Endothelial cell (in vitro differentiated cells): ENCODE data around the gene CFAP61. TPM values are rescaled to one million over a fixed set of nuclear protein-coding genes. Genes with fewer than 3 reads are reported as not detected.

ENCODE experiments used
- DNase-seq: peaks from one replicate; pipeline ENCODE4 v3.0.0; 2021; ENCODE audit warnings: low spot score
- H3K27ac Mint-ChIP-seq: one replicate; pipeline ENCODE4 v1.8.0; 2021; ENCODE audit warnings: mixed read lengths, inconsistent platforms; ENCODE audit not compliant: unreplicated experiment
- H3K27me3 Mint-ChIP-seq: one replicate; pipeline ENCODE4 v1.8.0; 2021; ENCODE audit warnings: mild to moderate bottlenecking, moderate library complexity, mixed read lengths, inconsistent platforms; ENCODE audit not compliant: unreplicated experiment
- H3K36me3 Mint-ChIP-seq: one replicate; pipeline ENCODE4 v1.8.0; 2021; ENCODE audit warnings: mild to moderate bottlenecking, low read depth, mixed read lengths, inconsistent platforms; ENCODE audit not compliant: unreplicated experiment
- H3K4me1 Mint-ChIP-seq: one replicate; pipeline ENCODE4 v1.8.0; 2021; ENCODE audit warnings: mild to moderate bottlenecking, mixed read lengths, inconsistent platforms; ENCODE audit not compliant: unreplicated experiment
- H3K4me3 Mint-ChIP-seq: one replicate; pipeline ENCODE4 v1.8.0; 2021; ENCODE audit warnings: mild to moderate bottlenecking, mixed read lengths, inconsistent platforms; ENCODE audit not compliant: unreplicated experiment
- H3K9me3 Mint-ChIP-seq: one replicate; pipeline ENCODE4 v1.8.0; 2021; ENCODE audit warnings: mixed read lengths, inconsistent platforms; ENCODE audit not compliant: unreplicated experiment
- total RNA-seq: library from RNA; stranded (reverse); fragmentation: NEBNext Ultra II Directional; extraction: Animal tissue kit (Norgen Biotek cat#: 25700); gene quantifications from one replicate; pipeline ENCODE4 v1.2.1, GENCODE V29; 2021; ENCODE audit not compliant: unreplicated experiment
- TF ChIP-seq, protein P1 (sequence below): fragments of 200-600 bp; sonication (generic); IDR thresholded peaks from one replicate; pipeline ENCODE4 v1.5.0; 2021; ENCODE audit warnings: antibody characterized with exemption; ENCODE audit not compliant: unreplicated experiment

Gene CFAP61
- total RNA-seq, 1 donor from 2014 or later, result not detected

DNA sequence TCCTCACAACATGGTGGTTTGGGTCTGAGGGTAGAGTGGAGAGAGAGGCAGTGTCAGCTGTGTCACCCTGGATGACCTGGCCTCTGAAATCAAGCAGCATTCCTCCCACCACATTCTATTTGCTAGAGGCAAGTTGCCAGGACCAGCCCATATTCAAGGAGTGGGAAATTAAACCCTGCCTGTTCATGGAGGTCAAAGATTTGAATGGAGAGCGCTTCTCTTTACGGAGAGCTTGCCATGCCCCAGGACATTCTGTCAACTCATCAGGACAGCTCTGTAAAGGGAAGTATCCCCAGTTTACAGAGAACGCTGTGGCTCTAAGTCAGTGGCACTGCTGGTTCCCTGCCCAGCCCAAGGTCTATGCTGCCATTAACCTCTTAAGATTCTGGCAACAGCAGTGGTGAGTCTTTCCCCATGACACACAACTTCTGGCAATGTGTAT is 225.6 kb downstream of the CFAP61 start:
- no peak overlapping the region for H3K4me3 Mint-ChIP-seq
- no peaks in the 10 kb centered on the region for H3K9me3 Mint-ChIP-seq
- no peak for DNase-seq
- H3K27ac Mint-ChIP-seq, result no peak overlapping the region
- TF ChIP-seq, protein P1, sequence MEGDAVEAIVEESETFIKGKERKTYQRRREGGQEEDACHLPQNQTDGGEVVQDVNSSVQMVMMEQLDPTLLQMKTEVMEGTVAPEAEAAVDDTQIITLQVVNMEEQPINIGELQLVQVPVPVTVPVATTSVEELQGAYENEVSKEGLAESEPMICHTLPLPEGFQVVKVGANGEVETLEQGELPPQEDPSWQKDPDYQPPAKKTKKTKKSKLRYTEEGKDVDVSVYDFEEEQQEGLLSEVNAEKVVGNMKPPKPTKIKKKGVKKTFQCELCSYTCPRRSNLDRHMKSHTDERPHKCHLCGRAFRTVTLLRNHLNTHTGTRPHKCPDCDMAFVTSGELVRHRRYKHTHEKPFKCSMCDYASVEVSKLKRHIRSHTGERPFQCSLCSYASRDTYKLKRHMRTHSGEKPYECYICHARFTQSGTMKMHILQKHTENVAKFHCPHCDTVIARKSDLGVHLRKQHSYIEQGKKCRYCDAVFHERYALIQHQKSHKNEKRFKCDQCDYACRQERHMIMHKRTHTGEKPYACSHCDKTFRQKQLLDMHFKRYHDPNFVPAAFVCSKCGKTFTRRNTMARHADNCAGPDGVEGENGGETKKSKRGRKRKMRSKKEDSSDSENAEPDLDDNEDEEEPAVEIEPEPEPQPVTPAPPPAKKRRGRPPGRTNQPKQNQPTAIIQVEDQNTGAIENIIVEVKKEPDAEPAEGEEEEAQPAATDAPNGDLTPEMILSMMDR, result no peak
- H3K4me1 Mint-ChIP-seq, result no peaks in the 10 kb centered on the region
- peaks cover 2% of the 10 kb centered on the region for H3K27me3 Mint-ChIP-seq
- no peaks in the 10 kb centered on the region for H3K36me3 Mint-ChIP-seq

DNA sequence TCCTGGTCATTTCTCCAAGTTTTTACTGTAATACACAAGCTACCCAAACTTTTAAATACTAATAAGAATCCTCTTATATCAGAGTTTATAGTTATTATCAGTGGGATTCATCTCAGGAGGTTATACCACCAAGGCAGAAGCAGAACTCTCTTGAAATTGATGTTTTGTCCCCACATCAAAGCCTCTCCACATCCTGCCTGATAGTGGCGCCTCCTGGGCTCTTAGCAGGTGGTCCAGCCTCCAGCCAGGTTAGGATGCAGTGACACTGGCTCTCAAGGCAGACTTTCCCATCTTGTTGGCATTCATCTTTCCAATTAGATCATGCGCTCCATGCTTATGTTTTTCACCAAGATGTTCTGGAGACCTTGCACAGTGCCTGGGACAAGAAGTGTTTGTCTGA is 233.7 kb downstream of the CFAP61 start:
- Mint-ChIP-seq H3K36me3 (no peaks in the 10 kb centered on the region), H3K27ac (no peak overlapping the region), H3K9me3 (no peaks in the 10 kb centered on the region), H3K27me3 (peaks cover 3% of the 10 kb centered on the region), H3K4me1 (no peaks in the 10 kb centered on the region), H3K4me3 (no peak overlapping the region)
- TF ChIP-seq, protein P1, result no peak
- no peak for DNase-seq

DNA sequence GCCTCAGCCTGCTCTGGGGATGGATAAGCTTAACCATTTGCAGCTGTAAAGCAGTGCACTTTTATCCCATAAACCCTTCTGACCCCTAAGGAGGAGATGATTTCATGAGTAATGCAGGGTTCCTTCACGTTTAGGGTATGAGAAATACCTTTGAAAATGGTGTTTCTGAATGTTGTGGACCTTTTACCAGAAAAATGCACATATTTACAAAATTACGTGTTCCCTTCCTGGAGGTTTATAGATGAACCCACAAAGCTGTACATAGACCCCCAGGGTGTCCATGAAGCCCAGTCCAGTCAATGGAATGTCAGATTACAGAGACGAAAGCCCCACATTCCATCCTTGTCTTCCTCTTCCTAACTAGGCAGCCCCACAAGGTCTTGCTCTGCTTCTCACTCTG is 237.0 kb downstream of the CFAP61 start:
- TF ChIP-seq, protein P1, result no peak
- peaks cover 3% of the 10 kb centered on the region for H3K27me3 Mint-ChIP-seq
- H3K27ac Mint-ChIP-seq, result no peak overlapping the region
- no peaks in the 10 kb centered on the region for H3K4me1 Mint-ChIP-seq
- no peaks in the 10 kb centered on the region for H3K9me3 Mint-ChIP-seq
- H3K36me3 Mint-ChIP-seq, result no peaks in the 10 kb centered on the region
- no peak overlapping the region for H3K4me3 Mint-ChIP-seq
- DNase-seq, result no peak

DNA sequence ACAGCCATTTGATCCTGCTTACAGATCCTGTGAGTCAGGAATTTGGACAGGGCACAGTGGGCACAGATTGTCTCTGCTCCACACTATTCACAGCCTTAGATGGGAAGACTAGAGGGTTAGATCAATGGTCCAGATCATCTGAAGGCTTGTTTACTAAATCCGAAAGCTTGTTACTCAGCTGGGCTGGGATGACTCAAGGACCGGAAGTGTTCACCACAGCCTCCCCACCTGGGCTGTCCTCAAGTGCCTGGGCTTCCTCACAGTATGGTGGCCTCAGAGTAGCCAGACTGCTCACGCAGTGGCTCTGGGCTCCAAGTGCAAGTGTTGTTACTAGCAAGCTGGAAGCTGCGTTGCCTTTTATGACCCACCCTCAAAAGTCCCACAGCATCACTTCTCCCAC is 240.1 kb downstream of the CFAP61 start:
- no peaks in the 10 kb centered on the region for H3K36me3 Mint-ChIP-seq
- H3K27me3 Mint-ChIP-seq, result peaks cover 1% of the 10 kb centered on the region
- no peak overlapping the region for H3K27ac Mint-ChIP-seq
- no peaks in the 10 kb centered on the region for H3K4me1 Mint-ChIP-seq
- peaks cover 6% of the 10 kb centered on the region for H3K9me3 Mint-ChIP-seq
- TF ChIP-seq, protein P1, result no peak
- no peak for DNase-seq
- no peak overlapping the region for H3K4me3 Mint-ChIP-seq

DNA sequence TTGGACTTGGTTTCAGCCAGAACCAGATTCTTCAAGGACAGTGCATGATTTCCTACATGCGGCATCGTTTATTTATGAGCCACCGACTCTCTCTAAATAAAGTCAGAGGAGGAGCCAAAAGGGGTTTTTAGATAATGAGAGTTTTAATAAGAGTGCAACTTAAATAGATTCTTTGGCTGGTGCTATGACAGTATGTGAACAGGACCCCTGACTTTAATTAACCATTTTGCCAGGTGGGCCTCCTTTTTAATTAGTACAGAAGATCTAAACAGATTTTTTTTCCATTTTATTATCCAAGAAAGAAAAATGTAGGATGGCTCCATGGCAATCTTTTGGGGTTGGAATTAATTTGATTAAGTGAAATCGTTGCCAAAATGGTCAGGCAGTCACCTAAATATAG is 240.8 kb downstream of the CFAP61 start:
- no peaks in the 10 kb centered on the region for H3K4me1 Mint-ChIP-seq
- peaks cover 6% of the 10 kb centered on the region for H3K9me3 Mint-ChIP-seq
- peaks cover 1% of the 10 kb centered on the region for H3K27me3 Mint-ChIP-seq
- no peak for DNase-seq
- no peaks in the 10 kb centered on the region for H3K36me3 Mint-ChIP-seq
- TF ChIP-seq, protein P1, result no peak
- no peak overlapping the region for H3K27ac Mint-ChIP-seq
- no peak overlapping the region for H3K4me3 Mint-ChIP-seq
